NCI-H128 (cell line): ENCODE measurements around the gene ZNF808.
"Not testable (repeated sequence)": the region's sequence is repeated elsewhere in the genome, so short reads cannot be mapped to it uniquely, and the experiment has no call there.

ENCODE experiments used
- DNase-seq: peaks from one replicate; lab custom pipeline; 2025; ENCODE audit not compliant: unreplicated experiment; lab: John Stamatoyannopoulos, UW

The ZNF808 gene

DNA sequence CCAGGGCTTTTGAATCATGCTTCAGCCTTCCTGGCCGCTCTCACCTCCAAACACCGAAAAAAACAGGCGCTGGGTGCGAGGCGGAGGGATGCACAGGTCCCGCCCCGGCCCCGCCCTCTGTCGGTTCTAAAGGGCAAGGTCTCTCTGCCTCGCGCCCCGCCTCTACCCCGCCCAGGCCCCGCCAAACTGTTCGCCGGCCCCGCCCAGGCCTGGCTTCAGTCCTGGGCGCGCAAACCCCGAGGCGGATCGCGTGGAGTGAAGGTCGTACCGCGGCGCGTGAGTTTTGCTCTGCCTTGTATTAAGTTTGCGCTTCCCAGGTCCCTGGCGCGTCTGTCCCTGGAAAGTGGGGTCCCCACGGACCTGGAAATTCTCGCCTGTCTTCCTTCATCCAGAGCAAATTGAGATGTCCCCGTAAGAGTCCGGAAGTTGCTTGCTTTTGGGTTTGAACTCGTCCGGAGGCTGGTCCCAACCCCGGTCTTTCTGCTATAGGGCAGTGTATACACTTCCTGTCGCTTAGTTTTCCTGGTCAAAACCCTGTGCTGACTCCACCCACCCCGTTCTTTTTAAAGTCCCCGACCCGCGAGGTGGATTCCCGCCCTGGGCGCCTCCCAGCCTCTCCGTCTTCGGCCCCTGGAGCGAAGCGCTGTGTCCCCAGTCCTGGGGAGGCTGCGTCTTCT, 8.4 kb downstream of the ZNF808 start:
- DNase-seq, result no peak

DNA sequence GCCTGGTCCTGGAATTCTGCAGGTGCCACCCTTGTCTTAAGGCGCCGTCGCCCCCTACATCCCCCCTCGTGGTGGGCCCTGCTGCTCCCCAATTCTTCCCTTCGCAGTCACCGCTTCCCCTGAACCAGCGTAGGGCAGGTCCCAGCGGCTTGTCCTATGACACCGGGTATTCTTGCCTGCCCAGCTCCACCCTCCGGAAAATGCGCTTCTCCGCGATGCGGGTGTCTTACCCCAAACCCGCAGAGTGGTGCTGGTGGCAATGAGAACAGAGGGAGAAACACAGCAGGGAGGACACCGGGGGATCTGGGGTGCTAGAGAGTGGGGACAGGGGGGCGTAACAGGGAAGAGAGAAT, 9.0 kb downstream of the ZNF808 start:
- no peak for DNase-seq

DNA sequence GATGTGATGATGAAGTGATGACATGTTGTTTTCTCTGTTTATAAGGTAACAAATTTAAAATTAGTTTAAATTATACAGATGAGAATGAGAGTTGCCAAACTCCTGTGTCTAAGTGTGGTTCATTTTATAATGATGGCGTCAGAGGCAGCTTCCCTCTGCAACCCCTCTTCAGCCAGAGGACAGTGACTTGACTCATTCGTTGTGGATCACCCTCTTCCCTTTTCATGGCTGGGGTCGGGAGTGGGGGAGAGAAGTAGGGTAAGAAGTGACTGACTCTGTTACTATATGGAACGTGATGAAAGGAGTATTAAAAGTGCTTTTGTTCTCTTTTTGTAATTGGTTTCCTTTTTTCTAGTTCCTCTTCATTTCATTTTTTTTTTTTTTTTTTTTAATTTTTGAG, 11.3 kb downstream of the ZNF808 start:
- DNase-seq, result not testable (repeated sequence)

- not testable (repeated sequence) for DNase-seq
Measured at GRCh38 chr19:52541176-52541575, 13.7 kb downstream of the ZNF808 start.

GRCh38 chr19:52541608-52542007, 14.1 kb downstream of the ZNF808 start:
- DNase-seq, result no peak

DNA sequence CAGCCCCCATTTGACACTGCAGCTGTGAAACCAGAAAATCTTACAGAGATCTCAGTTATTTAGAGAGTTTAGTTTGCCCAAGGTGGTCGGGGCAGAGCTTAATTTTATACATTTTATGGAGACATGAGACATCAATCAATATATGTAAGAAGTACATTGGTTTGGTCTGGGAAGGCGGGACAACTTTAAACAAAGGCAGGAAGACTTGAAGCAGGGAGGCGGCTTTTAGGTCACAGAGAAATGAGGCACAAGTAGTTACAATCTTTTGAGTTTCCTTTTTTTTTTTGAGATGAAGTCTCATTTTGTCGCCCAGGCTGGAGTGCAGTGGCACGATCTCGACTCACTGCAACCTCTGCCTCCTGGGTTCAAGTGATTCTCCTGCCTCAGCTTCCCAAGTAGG, 15.1 kb downstream of the ZNF808 start:
- DNase-seq, result not testable (repeated sequence)

DNA sequence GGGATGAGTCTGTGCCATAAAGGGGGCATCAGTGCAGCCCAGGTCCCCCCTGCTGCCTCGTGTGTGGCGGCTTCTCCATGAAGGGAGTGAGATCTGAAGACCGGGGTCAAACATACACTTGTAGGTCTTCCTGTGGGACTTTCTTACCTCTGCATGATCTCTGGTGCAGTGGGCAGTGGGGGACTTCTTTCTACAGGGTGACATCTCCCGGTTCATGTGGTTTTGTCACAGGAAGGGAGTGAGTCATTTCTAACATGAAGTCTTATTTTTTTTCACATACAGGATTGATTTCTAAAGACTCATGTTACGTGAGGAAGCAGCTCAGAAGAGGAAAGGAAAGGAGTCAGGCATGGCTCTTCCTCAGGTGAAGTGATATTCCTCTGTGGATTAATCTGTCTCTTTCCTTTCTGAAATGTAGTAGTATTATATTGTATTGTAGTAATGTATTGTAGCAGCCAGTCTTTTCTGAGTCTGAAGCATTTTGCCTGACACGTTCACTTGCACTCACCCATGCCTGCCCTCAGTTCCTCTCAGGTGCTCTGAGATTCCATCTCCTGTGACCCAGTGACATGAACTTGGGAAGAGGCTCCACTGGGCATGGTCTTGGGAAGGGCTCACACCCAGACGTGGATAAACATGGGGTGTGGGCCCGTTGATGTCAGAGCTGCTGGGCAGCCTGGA, 15.7 kb downstream of the ZNF808 start:
- DNase-seq, result no peak

DNA sequence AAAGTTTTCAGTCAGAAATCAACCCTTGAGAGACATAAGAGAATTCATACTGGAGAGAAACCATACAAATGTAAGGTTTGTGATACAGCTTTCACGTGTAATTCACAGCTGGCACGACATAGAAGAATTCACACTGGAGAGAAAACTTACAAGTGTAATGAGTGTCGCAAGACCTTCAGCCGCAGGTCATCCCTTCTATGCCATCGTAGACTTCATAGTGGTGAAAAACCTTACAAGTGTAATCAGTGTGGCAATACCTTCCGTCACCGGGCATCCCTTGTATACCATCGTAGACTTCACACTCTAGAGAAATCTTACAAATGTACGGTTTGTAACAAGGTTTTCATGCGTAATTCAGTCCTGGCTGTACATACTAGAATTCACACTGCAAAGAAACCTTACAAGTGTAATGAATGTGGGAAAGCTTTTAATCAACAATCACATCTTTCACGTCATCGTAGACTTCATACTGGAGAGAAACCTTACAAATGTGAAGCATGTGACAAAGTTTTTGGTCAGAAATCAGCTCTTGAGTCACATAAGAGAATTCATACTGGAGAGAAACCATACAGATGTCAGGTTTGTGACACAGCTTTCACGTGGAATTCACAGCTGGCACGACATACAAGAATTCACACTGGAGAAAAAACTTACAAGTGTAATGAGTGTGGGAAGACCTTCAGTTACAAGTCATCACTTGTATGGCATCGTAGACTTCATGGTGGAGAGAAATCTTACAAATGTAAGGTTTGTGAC, 26.9 kb downstream of the ZNF808 start:
- DNase-seq, result no peak

- no peak for DNase-seq
Measured at GRCh38 chr19:52557231-52557995, 29.9 kb downstream of the ZNF808 start.

DNA sequence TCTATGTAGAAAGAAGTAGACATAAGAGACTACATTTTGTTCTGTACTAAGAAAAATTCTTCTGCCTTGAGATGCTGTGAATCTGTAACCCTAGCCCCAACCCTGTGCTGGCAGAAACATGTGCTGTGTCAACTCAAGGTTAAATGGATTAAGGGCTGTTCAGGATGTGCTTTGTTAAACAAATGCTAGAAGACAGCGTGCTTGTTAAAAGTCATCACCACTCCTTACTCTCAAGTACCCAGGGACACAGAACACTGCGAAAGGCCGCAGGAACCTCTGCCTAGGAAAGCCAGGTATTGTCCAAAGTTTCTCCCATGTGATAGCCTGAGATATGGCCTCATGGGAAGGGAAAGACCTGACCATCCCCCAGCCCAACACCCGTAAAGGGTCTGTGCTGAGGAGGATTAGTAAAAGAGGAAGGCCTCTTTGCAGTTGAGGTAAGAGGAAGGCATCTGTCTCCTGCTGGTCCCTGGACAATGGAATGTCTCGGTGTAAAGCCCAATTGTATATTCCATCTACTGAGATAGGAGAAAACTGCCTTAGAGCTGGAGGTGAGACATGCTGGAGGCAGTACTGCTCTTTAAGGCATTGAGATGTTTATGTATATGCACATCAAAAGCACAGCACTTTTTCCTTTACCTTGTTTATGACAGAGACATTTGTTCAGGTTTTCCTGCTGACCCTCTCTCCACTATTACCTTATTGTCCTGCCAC, 31.4 kb downstream of the ZNF808 start:
- not testable (repeated sequence) for DNase-seq

DNA sequence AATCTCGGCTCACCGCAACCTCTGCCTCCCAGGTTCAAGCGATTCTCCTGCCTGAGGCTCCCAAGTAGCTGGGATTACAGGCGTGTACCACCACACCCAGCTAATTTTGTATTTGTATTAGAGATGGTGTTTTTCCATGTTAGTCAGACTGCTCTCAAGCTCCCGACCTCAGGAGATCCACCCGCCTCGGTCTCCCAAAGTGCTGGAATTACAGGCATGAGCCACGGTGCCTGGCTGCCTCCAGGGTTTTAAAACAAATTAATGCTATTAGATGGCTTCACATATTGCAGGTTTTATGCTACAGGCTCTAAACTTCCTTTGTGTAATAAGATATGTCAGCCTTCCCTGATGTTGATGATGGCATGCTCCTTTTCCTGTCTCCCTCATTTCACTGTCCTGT, 34.1 kb downstream of the ZNF808 start:
- not testable (repeated sequence) for DNase-seq

- DNase-seq, result no peak
Measured at GRCh38 chr19:52566121-52566520, 38.7 kb downstream of the ZNF808 start.

DNA sequence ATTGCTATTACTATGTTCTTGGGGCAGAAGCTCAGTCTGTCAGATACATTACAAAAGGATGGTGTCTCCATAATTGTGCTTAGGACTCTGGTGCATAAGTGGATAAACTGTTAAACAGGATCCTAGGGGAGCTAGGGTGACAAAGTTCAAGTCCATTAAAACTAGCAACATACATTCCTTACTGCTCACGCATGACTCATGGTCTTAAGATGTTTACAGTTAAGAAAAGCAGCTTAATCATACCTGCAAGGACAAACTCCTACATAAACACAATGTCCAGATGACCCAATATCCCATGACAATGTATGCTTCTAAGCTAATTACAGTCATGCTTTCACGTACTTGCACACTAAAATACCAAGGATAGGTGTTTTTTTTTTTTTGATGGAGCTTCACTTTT, 39.1 kb downstream of the ZNF808 start:
- no peak for DNase-seq

- DNase-seq, result no peak
Measured at GRCh38 chr19:52567921-52568320, 40.5 kb downstream of the ZNF808 start.

DNA sequence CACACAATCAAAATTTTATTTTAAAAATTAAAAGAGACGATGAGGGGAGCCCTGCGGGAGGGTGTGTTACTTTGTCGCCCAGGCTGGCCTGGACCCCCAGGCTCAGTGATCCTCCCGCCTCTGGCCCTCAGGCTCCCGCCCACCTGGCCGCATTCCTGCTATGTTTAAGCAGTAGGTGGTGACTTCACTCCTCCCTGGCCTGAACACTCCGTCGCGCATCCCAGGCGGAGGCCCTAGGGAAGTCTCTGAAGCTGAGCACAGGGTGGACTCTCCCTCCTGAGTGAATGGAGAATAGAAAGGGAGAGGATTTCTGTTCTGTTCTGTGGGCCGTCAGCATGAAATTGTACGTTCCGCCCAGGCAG, 42.2 kb downstream of the ZNF808 start:
- peak; percentile 71 for DNase-seq

DNA sequence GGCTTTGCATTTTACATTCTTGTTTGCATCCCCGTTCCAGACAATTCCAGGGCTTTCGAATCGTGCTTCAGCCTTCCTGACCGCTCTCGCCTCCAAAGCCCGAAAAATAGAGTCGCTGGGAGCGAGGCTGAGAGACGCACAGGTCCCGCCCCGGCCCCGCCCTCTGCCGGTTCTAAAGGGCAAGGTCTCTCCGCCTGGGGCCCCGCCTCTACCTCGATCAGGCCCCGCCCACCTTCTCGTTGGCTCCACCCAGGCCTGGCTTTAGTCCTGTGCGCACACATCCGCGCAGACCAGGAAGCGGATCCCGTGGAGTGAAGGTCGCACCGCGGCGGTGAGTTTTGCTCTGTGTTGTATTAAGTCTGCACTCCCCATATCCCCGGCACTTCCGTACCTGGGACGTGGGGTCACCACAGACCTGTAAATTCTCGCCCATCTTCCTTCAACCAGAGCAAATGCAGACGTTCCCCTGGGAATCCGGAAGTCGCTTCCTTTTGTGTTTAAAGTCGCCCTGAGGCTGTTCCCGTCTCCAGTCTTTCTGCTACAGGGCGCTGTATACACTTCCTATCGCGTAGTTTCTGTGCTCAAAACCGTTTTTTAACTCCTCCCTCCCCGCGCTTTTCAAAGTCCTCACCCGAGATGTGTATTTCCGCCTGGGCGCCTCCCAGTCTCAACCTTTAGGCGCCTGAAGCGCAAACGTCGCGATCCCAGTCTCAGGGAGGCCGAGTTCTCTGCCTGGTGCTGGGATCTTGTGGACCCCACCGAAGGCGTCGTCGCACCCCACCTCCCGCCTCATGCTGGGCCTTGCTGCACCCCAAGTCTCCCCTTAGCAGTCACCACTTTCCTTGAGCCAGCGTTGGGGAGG, 42.8 kb downstream of the ZNF808 start, which contains the start of gene ZNF701:
ZNF701 (plus strand) TSS at position 288 of the 862 bp plus-strand sequence. CDS start 3,861 bp downstream, outside the sequence.
- DNase-seq, result peak; percentile 81

- no peak for DNase-seq
Measured at GRCh38 chr19:52584736-52585440, 57.4 kb downstream of the ZNF808 start.

DNA sequence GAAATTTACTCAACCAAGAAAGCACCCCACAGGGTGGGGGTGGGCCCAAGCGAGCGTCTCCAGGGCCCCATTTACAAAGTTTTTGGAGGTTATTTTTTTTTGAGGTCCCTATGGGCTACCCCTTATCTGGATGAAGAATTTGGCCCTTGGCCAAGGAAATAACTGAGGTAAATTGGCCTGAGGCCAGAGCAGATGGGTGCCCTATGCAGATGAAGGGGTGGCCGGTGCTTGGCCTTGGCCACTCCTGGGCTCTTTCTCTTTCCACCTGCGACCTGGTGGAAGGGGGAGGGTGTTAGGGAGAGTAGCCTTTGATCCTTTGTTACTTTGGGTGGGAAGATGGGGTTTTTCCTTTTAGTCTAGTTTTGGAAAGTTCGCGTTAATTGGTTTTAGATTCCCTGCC, 58.1 kb downstream of the ZNF808 start:
- DNase-seq, result no peak

DNA sequence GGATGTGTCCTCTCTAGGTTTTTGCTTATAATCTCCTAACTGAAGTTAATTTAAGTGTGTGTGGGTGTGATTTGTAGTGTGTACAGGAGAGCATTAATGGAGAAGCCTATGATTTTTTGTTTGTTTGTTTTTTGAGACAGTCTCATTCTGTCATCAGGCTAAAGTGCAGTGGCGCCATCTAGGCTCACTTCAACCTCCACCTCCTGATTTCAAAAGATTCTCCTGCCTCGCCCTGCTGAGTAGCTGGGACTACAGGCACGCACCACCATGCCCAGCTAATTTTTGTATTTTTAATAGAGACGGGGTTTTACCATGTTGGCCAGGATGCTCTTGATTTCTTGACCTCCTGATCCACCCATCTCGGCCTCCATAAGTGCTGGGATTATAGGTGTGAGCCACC, 63.3 kb downstream of the ZNF808 start:
- DNase-seq, result no peak
